A549 treated with Hydrocortisone at 1 μM for 4 hours (cell line): ENCODE results near the gene DMP1. TPM values are rescaled to one million over a fixed set of nuclear protein-coding genes. Genes with fewer than 3 reads are reported as not detected.

ENCODE experiments used
- total RNA-seq: library from RNA; stranded (reverse); fragments of 200-300 nt; extraction: Qiagen RNA extraction; gene quantifications from 5 replicates; pipeline ENCODE4 v1.2.3, GENCODE V29; 2022

DMP1 gene, protein sequence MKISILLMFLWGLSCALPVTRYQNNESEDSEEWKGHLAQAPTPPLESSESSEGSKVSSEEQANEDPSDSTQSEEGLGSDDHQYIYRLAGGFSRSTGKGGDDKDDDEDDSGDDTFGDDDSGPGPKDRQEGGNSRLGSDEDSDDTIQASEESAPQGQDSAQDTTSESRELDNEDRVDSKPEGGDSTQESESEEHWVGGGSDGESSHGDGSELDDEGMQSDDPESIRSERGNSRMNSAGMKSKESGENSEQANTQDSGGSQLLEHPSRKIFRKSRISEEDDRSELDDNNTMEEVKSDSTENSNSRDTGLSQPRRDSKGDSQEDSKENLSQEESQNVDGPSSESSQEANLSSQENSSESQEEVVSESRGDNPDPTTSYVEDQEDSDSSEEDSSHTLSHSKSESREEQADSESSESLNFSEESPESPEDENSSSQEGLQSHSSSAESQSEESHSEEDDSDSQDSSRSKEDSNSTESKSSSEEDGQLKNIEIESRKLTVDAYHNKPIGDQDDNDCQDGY
- not detected in 5 replicates for total RNA-seq

DNA sequence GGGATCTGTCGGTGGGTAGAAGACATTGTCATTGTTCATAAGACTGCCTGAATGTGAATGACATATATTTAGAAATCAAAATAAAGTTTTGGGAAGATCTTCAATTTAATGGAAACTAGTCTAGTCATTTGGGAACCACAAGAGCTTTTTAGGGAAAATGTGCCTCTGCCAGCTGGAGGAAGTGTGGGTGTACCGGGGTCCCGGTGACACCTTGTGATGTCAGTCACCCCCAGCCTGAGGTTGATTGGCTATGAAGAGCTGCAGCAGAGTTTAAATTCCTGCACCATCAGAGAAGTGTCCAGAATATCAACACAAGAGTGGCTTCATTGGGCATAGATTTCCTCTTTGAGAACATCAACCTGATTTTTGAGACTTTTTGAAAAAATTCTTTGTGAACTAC is at the start of gene DMP1:
DMP1 (plus strand) TSS at position 301 of the 400 bp plus-strand sequence. CDS start 6,213 bp downstream, outside the sequence.

DNA sequence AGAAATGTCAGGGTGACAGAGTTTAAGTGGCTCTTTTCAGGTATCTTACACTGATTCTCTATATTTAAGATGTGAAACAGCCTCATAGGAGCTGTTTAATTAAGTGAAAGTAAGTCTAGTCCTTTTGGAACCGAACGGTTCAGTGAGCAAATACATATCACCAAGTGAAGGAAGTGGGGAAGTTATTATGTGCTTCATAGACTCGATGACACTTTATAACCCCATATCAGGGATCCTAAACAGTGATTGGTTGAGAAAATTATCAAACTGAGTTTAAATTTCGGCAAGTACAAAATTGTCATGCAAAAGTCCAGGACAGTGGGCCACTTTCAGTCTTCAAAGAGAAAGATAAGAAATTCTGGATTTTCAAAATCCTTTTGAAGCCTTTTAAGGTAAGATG is 41.9 kb upstream of the DMP1 start, which contains the start of gene DSPP:
DSPP (plus strand) TSS at position 301 of the 400 bp plus-strand sequence. CDS start 2,380 bp downstream, outside the sequence.

Other genes with a start within 250 kb of the DMP1 start
- gene NUDT9, start 227.7 kb upstream of the DMP1 start, total RNA-seq: 24.2 to 32.6 TPM (median 25.5 TPM) in 5 replicates
- not detected in 5 replicates for gene SPARCL1, start 120.9 kb upstream of the DMP1 start, total RNA-seq
- gene DSPP, start 41.8 kb upstream of the DMP1 start, total RNA-seq: not detected in 5 replicates
- not detected in 5 replicates for gene IBSP, start 149.3 kb downstream of the DMP1 start, total RNA-seq
- gene MEPE, start 182.7 kb downstream of the DMP1 start, total RNA-seq: not detected in 5 replicates